ENCODE measurements around the gene CASP9. TPM values are rescaled to one million over a fixed set of nuclear protein-coding genes. Genes with fewer than 3 reads are reported as not detected.
A peak's percentile ranks its signal among the peaks of the same experiment; 100 is the strongest.
"Not testable (repeated sequence)": the region's sequence is repeated elsewhere in the genome, so short reads cannot be mapped to it uniquely, and the experiment has no call there.

Gene CASP9
- total RNA-seq, 1 donor from 2014 or later: 8.7 TPM

DNA sequence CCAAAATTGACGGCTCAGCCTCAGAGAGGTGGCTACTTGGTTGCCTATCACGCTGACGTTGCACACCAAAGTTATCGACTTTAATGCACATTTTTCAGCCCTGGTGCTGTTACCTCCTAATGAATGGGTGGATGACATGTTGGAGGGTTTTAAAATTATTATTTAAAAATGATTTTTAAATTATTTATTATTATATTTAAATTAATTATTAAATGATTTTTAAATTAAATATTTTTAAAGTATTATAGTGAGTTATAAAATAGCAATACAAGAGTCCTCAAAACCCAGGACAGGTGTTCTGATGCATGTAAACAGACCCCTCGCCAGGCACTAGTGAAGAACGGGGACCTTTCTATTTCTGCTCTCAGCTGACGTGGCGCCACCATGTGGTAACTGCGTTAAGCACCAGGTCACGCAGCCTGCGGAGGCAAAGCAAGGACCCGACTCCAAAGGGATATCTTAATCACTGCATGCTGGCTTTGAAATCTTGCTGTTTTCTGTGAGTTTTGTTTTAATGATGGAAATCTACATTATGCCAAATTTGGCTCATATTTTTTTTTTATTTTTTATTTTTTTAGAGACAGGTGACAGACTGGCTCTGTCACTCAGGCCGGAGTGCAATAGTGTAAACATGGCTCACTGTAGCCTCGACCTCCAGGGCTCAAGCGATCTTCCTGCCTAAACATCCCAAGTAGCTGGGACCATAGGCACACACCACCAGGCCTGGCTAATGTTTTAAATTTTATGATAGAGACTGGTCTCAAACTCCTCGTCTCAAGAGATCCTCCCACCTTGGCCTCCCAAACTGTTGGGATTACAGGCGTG lies 22.6 kb downstream of the CASP9 start:
- ATAC-seq: peak; percentile 72
- no peak for DNase-seq (ENCODE audit: low spot score)

DNA sequence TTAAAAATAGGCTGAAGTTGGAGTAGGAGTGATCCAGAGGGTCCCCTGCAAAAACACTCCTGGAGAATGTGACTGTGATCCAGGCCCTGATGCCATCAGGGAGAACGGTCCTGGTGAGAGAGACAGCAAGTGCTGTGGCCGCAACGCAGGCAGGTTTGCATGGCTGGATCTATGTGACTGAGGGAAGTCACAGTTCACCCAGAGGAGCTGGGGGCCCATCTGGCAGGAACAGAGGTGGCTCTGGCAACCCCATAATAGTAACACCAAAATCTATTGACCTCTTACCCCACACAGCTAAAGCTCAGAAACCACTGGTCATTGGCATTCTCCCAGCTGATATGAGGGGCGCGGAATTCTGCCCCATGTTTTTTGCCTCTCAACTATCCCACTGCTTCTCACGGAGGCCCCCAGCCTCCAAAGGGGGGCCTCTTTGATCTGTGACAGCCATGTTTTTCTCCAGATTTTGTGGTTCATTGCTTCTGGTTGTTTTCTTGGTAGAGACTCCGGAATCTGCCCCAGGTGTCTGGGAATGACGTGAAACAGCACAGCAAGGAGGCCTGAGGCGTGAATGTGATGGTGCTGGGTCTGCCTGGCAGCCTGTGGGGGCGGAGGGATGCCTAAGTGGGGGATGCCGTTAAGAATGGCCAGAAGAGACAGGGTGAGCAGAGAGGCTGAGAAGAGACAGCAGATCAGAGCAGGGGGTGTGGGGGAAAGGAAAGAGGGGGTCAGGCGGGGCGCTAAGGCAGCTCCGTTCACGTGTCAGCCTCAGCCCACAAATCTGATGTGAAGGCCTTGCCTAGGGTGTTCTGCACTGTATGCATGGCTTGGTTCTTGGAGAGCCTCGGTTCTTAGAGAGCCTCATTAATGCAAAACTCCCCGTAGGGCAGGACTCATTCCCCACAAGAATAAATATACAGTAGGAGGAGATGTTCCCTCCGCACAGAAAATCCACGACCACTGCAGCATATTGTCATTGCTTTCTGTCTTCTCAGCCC lies 23.5 kb downstream of the CASP9 start:
- DNase-seq (ENCODE audit: low spot score): no peak
- ATAC-seq: no peak

DNA sequence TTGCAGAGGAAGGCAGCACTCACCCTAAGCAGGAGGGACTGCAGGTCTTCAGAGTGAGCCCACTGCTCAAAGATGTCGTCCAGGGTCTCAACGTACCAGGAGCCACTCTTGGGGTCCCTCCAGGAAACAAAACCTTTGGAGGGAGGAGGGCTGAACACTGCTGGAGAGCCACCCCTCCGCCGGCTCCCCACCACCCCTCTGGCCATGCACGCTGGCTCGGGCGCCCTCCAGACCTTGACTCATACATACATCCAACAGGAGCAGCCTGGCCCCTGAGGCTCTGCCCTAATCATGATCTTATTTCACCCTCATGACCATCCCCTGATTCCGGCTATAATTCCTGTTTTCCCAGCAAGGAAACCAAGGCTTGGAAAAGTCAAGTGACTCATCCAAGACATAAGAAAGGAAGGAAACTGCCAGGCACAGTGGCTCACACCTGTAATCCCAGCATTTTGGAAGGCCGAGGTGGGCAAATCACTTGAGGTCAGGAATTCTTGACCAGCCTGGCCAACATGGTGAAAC lies 30.1 kb downstream of the CASP9 start:
- ATAC-seq: no peak
- no peak for DNase-seq (ENCODE audit: low spot score)

DNA sequence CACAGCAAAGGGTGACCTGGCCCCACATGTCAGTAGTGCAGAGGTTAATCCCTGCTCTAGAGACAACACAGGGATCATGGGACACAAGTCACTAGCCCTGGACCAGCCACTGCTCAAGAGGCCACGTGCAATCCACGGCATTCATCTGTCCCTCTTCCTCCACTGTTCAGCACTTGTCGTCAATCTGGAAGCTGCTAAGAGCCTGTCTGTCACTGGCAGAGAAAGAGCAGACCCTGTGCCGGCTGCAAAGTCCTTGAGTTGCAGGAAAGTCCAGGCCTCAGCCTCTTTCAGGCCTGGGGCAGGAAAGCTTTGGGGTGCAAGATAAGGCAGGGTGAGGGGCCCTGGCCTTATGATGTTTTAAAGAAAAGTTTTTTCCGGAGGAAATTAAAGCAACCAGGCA lies 31.4 kb downstream of the CASP9 start:
- ATAC-seq (no peak), DNase-seq (ENCODE audit: low spot score) (no peak)

DNA sequence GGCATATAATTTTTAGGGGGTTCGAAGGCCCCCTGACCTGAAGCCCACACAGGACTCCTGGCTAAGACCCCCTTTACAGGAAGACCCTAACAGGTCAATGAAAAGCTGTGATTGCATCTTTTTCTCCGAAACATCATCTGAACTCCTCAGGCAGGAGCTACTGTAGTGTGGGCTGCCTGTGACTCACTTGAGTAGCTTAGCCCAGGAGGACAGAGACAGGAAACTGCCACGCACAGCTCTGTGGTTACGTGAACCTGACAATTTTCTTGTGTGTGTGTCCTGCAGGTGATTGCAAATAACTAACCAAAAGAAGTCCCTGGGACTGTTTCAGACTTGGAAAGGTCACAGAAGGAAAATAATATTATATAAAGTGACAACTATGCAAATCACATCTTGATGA lies 33.0 kb downstream of the CASP9 start:
- not testable (repeated sequence) for DNase-seq (ENCODE audit: low spot score); ATAC-seq

DNA sequence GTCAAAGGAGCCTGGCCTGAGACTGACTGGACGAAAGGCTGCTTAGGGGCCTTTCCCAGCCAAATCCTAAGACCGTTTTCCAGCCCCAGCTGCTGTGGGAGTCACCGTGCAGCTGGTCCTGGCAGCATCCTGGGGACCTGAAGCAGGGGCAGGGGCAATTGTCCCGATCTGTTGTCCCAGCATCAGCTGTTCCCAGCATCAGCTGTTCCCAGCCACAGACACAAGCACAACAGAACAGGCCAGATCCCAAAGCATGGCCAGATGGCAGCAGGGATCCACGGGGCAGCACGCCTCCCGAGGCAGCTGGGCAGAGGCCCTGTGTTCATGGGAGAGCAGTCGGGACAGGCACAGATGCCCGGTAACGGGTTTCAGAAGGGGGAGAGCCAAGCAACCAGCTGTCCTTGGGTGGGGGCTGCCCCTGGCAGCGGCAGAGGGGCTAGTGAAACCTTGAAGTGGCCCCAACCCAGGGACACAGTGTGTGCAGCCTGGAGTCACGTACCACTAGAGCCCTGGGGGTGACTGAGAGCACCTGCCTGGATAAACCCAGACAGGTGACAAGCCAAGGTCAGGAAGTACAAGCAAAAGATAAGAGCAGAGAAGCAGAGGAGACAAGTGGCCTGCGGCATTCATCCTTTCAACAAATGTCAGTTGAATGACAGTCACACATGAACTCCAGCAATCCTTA lies 34.8 kb downstream of the CASP9 start:
- DNase-seq (ENCODE audit: low spot score) (no peak), ATAC-seq (no peak)

DNA sequence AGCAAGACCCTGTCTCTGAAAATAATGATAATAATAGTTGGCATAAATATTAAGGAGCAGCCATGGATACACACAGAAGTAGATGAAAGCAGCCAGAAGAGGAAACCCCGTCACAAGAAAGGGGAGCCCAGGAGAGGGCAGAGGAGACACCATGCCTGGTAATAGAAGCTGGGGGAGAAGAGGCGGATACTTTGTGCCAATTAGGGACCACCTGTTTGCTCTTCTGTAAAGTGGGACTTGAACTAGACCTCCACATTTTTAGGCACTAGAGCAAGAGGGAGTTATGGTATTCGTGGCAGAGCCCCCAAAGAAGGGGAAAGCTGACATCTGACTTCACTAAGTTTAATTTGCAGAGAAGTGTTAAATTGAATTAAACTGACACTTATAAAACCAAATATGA lies 35.6 kb downstream of the CASP9 start:
- DNase-seq (ENCODE audit: low spot score) (no peak), ATAC-seq (no peak)

DNA sequence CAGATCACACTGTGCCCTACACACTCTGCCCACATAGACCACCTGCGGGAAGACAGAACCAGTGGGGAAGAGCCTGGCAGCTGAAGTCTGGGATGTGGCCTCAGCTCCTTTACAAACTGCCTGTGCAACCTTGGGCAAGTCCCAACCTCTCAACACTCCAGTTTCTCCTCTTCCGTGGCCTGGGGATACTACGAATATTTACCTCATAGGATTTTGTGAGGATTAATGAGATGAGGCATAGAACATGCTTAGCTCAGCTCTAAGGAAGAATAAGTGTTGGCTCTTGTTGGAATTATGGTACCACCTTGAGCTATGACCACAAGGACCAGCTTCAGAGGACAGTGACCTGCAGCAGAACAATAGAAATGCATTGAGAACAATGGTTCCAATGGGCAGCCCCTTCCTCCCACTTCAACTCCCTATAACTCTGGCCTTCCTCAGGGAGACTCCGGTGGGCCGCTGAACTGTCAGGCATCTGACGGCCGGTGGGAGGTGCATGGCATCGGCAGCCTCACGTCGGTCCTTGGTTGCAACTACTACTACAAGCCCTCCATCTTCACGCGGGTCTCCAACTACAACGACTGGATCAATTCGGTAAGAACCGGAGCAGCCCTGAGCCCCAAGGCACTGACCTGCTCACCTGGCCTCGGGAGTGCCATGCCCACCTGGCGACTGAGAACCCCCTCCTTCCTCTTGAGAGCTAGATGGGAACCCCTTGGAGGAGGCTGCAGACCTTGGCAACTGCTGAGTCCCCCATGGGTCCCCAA lies 37.0 kb downstream of the CASP9 start:
- not testable (repeated sequence) for DNase-seq (ENCODE audit: low spot score); ATAC-seq

DNA sequence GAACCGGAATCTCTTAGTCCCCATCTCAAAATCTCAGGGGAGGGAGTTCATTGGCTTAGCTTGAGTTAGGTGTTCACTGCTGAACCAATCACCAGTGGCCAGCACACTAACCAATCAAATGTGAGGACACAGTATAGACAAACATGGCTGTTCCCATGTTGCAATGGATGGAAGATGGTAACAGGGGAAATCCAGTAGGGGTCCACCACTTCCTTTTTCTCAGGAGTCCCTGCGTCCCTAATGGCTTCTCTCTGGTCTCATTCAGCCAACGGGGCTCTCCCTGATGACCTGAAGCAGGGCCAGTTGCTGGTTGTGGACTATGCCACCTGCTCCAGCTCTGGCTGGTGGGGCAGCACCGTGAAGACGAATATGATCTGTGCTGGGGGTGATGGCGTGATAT lies 38.4 kb downstream of the CASP9 start:
- ATAC-seq (no peak), DNase-seq (ENCODE audit: low spot score) (no peak)

DNA sequence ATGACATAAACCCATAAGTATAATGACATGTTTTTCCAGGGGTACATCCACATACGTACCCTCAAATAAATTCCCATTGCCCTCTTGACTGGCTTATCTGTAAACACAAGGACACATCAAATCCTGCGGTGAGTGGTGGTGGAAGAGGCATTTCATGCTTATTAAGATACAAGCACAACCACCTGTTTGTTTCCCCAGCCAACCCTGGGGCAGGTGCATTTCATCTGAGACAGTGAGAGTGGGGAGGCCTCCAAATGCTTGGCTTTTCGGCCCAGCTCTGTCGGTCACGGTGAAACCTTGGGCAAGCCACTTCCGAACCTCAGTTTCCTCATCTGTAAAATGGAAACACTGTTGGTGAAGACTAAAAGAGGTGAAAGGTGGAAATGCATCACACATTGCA lies 39.6 kb downstream of the CASP9 start:
- not testable (repeated sequence) for DNase-seq (ENCODE audit: low spot score); ATAC-seq

DNA sequence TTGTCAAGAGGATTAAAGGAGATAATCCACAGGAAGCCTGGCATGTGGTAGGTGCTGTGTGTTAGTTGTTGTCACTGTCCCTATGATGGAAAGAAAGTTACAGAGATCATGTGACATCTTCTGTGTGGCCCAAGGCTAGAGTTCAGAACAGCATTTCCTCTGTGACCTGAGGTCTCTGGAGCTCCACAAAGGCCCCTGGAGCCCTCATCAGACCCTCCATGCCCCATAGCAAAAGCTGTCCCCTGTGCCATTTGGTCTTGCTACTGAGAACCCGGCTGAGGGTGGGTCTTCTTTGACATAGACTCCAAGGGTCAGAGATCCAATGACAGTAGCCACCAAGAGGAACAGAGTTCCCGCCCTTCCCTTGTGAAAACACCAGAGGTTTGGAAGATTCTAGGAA lies 40.0 kb downstream of the CASP9 start:
- ATAC-seq: no peak
- no peak for DNase-seq (ENCODE audit: low spot score)

DNA sequence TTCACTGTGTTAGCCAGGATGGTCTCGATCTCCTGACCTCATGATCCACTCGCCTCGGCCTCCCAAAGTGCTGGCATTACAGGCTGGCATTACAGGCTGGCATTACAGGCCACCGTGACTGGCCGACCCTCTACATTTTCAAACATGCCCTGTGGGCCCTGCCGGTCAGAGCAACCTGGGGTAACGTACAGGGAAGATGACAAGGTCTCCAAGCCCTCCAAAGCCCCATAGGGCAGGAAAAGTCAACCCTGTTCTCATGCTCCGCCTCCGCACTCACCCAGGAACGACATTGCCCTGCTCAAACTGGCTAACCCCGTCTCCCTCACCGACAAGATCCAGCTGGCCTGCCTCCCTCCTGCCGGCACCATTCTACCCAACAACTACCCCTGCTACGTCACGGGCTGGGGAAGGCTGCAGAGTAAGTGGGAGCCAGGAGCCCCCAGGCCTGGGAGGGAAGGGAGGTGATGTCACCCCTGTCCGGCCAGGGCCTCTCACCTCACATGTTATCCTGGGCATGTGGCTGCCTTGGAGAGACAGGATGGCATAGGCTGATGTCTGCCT lies 41.0 kb downstream of the CASP9 start:
- not testable (repeated sequence) for DNase-seq (ENCODE audit: low spot score); ATAC-seq

DNA sequence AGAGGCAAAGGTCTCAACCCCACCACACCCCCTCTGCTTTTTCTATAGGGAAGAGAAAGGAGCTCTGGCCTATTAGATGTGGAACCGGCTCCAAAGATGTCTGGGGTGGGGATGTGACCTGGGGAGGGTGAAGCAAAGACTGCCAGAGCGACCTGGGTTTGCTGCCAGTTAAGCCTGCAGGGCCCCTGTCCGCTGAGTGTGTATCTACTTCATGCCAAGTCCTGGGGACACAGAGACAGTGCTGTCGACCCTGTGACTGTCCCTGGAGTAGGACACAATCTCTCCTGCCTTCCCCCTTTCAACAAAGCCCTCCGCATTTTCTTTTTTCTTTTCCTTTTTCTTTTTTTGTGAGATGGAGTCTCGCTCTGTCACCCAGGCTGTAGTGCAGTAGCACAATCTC lies 41.6 kb downstream of the CASP9 start:
- DNase-seq (ENCODE audit: low spot score); ATAC-seq: not testable (repeated sequence)

DNA sequence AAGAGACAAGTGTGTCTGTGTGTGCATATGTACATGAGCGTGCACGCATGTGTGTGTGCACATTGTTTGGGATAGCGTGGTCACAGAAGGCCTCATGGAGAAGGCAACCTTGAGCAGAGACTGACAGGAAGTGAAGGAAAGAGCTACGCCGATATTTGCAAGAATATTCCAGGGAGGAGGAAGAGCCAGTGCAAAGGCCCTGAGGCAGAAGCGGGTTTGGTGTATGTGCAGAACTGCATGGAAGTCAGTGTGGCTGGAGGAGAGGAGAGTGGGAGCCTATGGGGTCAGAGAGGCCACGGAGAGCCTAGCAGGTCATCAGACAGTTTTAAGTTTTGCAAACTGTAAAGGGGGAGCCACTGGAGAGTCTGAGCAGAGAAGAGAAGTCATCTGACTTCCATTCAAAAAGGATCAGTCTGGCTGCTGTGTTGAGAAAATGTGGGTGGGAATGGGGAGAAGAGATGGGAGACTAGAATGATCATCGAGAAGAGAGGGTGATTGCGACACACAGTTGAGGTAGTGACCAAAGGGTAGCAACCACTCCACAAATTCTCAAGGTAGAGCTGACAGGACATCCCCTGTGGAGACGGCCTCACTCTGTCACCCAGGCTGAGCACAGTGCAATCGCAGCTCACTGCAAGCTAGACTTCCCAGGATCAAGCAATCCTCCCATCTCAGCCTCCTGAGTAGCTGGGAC lies 44.2 kb downstream of the CASP9 start:
- no peak for ATAC-seq
- DNase-seq (ENCODE audit: low spot score): no peak

DNA sequence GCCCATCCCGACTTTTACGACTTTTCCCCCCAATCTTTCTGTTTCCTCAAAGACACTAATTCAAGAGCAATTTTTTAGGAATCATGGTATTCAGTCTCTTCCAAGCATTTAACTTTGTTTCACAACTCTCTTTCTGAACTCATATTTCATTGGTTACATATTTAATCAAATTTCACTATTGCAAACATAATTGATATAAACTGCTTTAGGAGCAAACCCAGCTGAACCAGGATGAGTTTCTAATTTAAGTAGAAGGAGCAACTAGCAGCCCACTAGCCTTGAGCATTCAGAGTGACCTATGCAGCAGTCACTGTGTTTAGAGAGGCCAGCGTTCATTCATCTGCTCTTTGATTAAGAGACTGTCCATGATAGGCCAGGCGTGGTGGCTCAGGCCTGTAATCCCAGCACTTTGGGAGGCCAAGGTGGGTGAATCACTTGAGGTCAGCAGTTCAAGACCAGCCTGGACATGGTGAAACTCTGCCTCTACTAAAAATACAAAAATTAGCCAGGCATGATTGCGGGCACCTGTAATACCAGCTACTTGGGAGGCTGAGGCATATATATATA lies 46.3 kb downstream of the CASP9 start:
- no peak for DNase-seq (ENCODE audit: low spot score)
- ATAC-seq: no peak

DNA sequence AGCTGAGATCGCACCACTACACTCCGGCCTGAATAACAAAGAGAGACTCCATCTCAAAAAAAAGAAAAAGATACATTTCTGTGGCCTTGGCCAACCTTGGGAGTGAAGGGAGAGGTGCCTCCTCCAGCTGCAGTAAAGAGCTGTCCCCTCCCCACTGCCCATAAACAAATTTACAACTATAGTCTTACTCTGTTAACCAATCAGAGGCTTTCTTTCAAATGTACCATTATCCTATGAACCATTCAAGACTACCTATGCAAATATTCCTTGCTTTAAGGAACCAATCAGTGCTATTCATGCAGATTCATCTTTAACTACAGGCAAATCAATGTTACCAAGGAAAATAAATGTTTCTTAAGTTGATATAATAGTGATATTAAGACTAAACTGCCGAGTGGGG lies 47.1 kb downstream of the CASP9 start:
- ATAC-seq: no peak
- DNase-seq (ENCODE audit: low spot score): no peak

DNA sequence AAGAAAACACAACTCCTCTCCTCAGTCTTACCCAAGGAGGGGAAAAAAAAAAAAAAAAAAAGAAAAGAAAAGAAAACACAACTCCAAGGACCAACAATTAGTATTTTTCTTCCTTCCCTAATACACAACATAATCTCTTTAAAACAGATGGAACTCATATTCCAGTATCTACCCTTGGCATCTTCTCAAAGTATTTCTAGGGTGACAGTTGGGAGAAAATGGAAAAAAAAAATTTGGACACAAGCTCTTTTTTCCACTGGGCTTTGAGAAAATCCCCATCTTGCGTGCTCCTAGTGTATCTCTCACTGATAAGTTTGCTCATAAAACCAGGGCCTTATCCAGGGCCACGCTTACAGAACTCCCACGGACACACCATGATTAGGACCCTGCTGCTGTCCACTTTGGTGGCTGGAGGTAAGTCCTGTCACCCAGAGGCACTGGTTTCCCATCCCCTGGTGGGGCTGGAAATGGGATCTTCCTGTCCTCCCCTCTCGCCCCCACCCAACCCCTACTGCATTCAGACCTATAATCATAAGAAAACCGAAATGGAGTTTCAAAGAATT lies 48.2 kb downstream of the CASP9 start, which contains the start of gene CELA2B:
CELA2B (plus strand) TSS at position 353 of the 563 bp plus-strand sequence; CDS start at position 375, 22 bp downstream.
- no peak for DNase-seq (ENCODE audit: low spot score)
- ATAC-seq: no peak

DNA sequence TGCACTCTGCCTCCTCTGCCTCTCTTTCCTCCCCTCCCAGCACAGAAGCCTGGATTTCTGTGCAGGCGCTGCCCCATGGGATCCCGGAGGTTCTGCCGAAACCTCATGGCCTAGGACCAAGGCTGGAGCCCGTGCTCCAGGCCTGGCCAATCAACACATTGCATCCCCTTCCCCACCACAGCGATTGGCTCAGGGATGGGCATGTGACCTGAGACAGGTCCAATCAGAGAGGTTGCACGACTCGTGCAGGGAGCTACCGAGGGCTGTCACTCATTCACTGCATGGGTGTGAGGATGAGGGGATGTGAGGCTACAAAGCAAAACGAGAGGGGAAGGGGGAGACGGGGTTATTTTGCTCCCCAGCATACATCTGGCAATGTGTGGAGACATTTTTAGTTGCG lies 51.4 kb downstream of the CASP9 start:
- DNase-seq (ENCODE audit: low spot score): no peak

More for the DNA sequence above, 51.4 kb downstream of the CASP9 start:
- no peak for ATAC-seq

All from left lobe of liver (tissue), 2 donors.